ENCODE measurements around the gene ISM1. TPM values are rescaled to one million over a fixed set of nuclear protein-coding genes. Genes with fewer than 3 reads are reported as not detected.

Gene ISM1
- total RNA-seq, 1 donor from 2014 or later = 0.98 TPM

DNA sequence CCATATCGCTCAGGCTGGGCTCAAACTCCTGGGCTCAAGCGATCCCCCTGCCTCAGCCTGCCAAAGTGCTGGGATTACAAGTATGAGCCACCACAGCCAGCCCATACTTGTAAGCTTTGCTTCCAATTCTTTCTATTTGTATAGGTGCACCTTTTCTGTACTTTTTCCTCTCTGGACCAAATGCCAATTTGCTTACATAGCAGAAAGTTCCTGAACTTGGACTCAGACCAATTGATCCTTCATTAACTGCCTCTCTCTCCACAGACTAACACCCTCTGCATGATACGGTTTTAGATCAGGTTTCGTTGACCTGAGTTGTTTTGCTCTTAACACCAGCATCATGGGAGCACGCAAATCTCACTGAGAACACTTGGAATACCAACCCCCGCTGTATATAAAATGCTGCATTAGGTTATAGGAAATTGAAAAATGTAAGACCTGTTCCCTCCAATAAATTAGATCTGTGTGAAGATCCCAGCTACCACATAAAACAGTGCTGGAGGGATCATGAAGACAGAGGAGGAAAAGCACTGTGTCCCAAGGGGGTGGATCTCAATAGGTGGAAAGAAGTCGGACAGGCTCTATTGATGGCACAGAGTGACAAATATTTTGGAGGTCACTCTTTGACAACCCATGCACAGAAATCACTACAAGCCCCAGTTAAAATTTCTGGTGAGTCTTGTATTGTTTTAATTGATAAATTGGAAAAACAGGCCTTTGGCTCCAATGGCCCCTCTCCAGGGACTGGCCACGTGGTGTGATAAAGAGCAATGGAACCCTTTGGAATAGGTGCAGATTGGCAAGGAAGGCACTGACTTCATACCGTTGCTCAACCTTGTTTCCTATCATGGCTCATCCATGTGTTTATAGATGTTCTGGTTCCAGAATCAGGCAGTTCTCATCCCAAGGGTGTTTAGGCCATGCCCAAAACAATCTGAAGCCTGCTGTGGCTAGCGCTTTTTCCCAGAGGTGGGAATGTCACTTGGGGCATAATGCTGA is 51.2 kb downstream of the ISM1 start:
- H3K4me2 ChIP-seq (ENCODE audit: low read length) = no peak overlapping the region
- H3K4me3 Mint-ChIP-seq (ENCODE audit: unreplicated experiment) = no peak overlapping the region
- no peak overlapping the region for H3K4me3 ChIP-seq (ENCODE audit: insufficient read depth, low read depth, low read length)
- TF ChIP-seq, protein P1, sequence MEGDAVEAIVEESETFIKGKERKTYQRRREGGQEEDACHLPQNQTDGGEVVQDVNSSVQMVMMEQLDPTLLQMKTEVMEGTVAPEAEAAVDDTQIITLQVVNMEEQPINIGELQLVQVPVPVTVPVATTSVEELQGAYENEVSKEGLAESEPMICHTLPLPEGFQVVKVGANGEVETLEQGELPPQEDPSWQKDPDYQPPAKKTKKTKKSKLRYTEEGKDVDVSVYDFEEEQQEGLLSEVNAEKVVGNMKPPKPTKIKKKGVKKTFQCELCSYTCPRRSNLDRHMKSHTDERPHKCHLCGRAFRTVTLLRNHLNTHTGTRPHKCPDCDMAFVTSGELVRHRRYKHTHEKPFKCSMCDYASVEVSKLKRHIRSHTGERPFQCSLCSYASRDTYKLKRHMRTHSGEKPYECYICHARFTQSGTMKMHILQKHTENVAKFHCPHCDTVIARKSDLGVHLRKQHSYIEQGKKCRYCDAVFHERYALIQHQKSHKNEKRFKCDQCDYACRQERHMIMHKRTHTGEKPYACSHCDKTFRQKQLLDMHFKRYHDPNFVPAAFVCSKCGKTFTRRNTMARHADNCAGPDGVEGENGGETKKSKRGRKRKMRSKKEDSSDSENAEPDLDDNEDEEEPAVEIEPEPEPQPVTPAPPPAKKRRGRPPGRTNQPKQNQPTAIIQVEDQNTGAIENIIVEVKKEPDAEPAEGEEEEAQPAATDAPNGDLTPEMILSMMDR (IDR thresholded peaks at IDR 0.05; ENCODE audit: insufficient read depth, low read depth, low read length) = no peak
- no peak for TF ChIP-seq EZH2 (IDR thresholded peaks at IDR 0.05; ENCODE audit: insufficient read depth, low read length)
- H3K27me3 ChIP-seq (ENCODE audit: insufficient read depth, low read length) = no peaks in the 10 kb centered on the region
- H3K36me3 Mint-ChIP-seq (ENCODE audit: low read depth, unreplicated experiment) = no peaks in the 10 kb centered on the region
- H2AFZ ChIP-seq (ENCODE audit: low read depth, low read length) = no peak overlapping the region
- peaks cover 37% of the 10 kb centered on the region for H3K27me3 Mint-ChIP-seq (ENCODE audit: low read depth, unreplicated experiment)
- no peak overlapping the region for H3K27ac Mint-ChIP-seq (ENCODE audit: unreplicated experiment)
- H3K79me2 ChIP-seq (ENCODE audit: insufficient read depth, low read length) = no peaks in the 10 kb centered on the region
- no peaks in the 10 kb centered on the region for H3K9me3 ChIP-seq (ENCODE audit: insufficient read depth, low read depth, low read length)
- H4K20me1 ChIP-seq (ENCODE audit: insufficient read depth, low read length) = no peaks in the 10 kb centered on the region
- peaks cover 2% of the 10 kb centered on the region for H3K4me1 Mint-ChIP-seq (ENCODE audit: low read depth, unreplicated experiment)
- DNase-seq (ENCODE audit: low read depth) (no peak), FAIRE-seq (no peak)
- no peak overlapping the region for H3K9ac ChIP-seq (ENCODE audit: low read length)
- H3K36me3 ChIP-seq (ENCODE audit: insufficient read depth, low read length) = no peaks in the 10 kb centered on the region
- H3K4me1 ChIP-seq (ENCODE audit: insufficient read depth, low read length) = no peaks in the 10 kb centered on the region
- H3K9me3 Mint-ChIP-seq (ENCODE audit: unreplicated experiment) = peaks cover 2% of the 10 kb centered on the region
- H3K27ac ChIP-seq (ENCODE audit: low read depth, low read length) = no peak overlapping the region

DNA sequence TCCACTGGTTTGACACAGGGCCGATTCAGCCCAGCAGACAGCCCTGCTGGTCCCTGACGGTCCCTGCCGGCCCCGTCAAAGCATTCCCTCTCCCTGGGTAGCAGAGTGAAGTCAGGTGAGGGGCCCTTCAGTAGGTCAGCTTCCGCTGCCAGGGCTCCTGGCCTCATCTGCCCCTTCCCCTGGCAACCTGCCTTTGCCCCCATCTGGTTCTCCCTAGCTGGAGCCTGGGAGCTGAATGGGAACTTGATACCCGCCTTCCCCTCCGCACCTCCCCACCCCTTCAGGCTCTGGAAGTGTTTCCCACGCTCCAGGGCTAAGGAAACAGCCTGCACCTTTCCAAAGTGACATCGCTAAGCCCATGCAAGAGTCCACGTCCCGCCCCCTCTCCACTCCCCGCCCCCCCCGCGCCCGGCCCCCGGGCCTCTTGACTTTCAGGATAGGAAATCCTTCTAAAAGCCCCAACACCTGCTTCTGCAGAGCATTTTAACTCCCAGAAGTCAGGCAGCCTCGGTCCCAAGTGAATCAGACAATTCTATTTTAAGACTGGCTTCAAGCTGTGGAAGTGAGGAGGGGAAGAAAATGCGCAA is 53.3 kb downstream of the ISM1 start:
- Mint-ChIP-seq H3K27me3 (ENCODE audit: low read depth, unreplicated experiment) (peaks cover 28% of the 10 kb centered on the region), H3K27ac (ENCODE audit: unreplicated experiment) (no peak overlapping the region)

More for the DNA sequence above, 53.3 kb downstream of the ISM1 start:
- H3K27me3 ChIP-seq (ENCODE audit: insufficient read depth, low read length) = no peaks in the 10 kb centered on the region
- no peaks in the 10 kb centered on the region for H3K36me3 Mint-ChIP-seq (ENCODE audit: low read depth, unreplicated experiment)
- no peak overlapping the region for H3K9ac ChIP-seq (ENCODE audit: low read length)
- DNase-seq (ENCODE audit: low read depth) = no peak
- no peaks in the 10 kb centered on the region for H4K20me1 ChIP-seq (ENCODE audit: insufficient read depth, low read length)
- TF ChIP-seq EZH2 (IDR thresholded peaks at IDR 0.05; ENCODE audit: insufficient read depth, low read length) = no peak
- TF ChIP-seq, protein P1 (IDR thresholded peaks at IDR 0.05; ENCODE audit: insufficient read depth, low read depth, low read length) = no peak
- no peaks in the 10 kb centered on the region for H3K4me1 ChIP-seq (ENCODE audit: insufficient read depth, low read length)
- no peaks in the 10 kb centered on the region for H3K9me3 ChIP-seq (ENCODE audit: insufficient read depth, low read depth, low read length)
- no peaks in the 10 kb centered on the region for H3K36me3 ChIP-seq (ENCODE audit: insufficient read depth, low read length)
- H3K27ac ChIP-seq (ENCODE audit: low read depth, low read length) = no peak overlapping the region
- no peaks in the 10 kb centered on the region for H3K79me2 ChIP-seq (ENCODE audit: insufficient read depth, low read length)
- peaks cover 2% of the 10 kb centered on the region for H3K4me1 Mint-ChIP-seq (ENCODE audit: low read depth, unreplicated experiment)
- no peak overlapping the region for H2AFZ ChIP-seq (ENCODE audit: low read depth, low read length)
- no peak overlapping the region for H3K4me3 ChIP-seq (ENCODE audit: insufficient read depth, low read depth, low read length)
- H3K4me3 Mint-ChIP-seq (ENCODE audit: unreplicated experiment) = no peak overlapping the region
- no peaks in the 10 kb centered on the region for H3K9me3 Mint-ChIP-seq (ENCODE audit: unreplicated experiment)
- H3K4me2 ChIP-seq (ENCODE audit: low read length) = no peak overlapping the region
- FAIRE-seq = no peak
